NCI-H1436 (cell line): ENCODE data around the gene TMEM132A.

Experiments
- DNase-seq: peaks from one replicate; lab custom pipeline; 2025; lab: John Stamatoyannopoulos, UW

Gene TMEM132A

GRCh38 chr11:60921777-60922335 is 2.4 kb upstream of the TMEM132A start:
- no peak for DNase-seq

GRCh38 chr11:60922906-60923305 is 1.4 kb upstream of the TMEM132A start:
- DNase-seq: no peak

- no peak for DNase-seq
Observed at GRCh38 chr11:60923326-60923725, 934 bp upstream of the TMEM132A start.

DNA sequence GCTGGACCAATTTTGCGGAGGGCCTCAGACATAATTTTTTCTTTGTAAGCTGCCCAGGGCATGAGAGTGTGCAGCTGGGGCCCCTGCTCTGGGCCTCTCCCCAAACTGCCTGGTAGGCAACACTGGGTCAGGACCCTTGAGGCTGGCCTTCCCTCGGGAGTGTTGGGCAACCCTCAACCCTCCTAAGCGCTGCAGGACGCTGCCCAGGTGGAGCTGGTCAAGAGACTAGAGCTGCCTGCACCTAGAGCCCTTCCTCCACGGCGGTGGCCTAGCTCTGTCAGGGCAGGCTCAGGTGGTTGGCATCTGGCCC is 505 bp upstream of the TMEM132A start:
- no peak for DNase-seq

- DNase-seq: no peak
Observed at GRCh38 chr11:60924906-60925853, 920 bp downstream of the TMEM132A start.

DNA sequence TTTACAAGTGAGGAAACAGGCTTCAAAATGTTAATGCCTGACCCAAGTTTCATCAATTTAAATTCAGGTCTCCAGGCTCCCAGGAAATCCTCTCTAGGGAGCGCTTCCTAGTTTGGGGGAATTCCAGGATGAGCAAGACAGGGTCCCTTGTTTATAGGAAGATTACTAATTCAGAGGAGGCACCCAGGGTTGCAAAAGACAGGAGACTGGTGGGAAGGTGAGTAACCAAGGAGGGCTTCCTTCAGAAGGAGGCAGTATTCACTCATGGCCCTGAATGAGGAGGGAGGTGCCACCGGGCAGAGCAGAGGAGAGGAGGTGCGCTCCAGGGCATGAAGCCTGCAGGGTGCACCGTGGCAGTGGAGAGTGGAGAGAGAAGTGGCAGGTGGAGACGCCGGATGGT is 1.6 kb downstream of the TMEM132A start:
- no peak for DNase-seq

DNA sequence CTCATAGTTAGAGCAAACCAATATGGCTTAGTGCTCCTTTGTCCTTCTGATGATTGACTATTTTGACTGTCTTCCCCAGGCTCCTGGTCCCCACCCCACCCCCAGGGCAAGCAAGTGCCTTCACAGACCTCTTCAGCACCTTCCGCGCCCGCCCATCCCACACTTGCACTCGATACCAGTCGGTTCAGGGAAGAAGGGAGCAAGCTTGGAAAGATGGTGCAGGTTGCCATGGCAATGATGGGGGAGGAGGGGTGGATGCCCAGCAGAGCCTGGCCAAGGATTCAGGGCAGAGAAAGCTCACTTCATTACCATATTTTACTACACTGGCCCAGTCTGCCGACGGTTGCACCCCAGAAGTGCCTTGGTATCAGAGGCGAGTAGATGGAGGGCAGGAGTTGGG is 2.2 kb downstream of the TMEM132A start:
- no peak for DNase-seq

GRCh38 chr11:60927061-60927592 is 2.9 kb downstream of the TMEM132A start:
- DNase-seq: no peak

DNA sequence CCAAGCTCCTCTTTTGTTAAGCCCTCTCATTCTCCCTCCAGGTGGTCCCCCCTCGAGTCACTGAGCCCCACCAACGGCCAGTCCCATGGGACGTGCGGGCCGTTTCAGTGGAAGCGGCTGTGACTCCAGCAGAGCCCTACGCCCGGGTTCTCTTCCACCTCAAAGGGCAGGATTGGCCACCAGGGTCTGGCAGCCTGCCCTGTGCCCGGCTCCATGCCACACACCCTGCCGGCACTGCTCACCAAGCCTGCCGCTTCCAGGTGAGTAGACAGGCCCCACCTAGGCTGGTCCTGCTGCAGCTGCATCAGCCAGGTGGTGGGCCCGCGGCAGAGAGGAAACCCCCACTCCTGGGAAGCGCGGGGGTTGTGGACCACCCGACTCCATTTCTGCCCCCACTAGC is 3.3 kb downstream of the TMEM132A start:
- DNase-seq: no peak

- DNase-seq: no peak
Observed at GRCh38 chr11:60928563-60929001, 4.3 kb downstream of the TMEM132A start.

DNA sequence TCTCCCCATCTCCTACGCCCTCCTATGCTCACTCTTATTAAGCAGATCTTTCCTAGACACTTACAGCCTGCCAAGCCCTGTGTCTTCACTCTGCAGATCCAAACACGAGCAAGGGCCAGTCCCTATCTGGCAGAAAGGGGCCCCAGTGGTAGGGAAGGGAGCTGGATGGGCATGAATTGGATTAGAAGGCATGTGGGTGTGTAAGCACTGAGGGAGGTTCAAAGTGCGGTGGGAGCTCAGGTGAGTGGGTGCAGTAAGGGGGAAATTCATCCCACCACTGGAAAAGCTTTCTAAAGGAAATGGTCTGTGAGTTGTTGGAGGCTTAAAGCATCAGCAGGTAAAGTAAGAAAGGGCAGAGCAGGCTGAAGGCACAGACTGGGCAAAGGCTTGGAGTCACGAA is 5.5 kb downstream of the TMEM132A start:
- DNase-seq: no peak

- no peak for DNase-seq
Observed at GRCh38 chr11:60930394-60930793, 6.1 kb downstream of the TMEM132A start.

DNA sequence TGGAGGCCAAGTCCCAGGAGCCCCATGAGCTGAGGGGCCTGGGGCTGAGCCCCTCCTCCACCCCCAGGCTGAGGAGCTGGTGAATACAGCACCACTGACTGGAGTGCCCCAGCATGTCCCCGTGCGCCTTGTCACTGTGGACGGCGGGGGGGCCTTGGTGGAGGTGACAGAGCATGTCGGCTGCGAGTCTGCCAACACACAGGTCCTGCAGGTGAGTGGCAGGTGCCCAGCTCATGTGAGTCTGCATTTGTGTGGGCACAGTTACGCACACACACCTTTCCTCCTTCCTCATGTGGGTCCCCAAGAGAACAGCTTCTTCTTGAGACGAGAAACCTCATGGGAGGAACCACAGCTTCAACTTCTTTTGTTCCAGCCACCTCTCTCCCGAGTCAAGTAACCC is 7.7 kb downstream of the TMEM132A start:
- no peak for DNase-seq

- DNase-seq: no peak
Observed at GRCh38 chr11:60932605-60933356, 8.5 kb downstream of the TMEM132A start.

DNA sequence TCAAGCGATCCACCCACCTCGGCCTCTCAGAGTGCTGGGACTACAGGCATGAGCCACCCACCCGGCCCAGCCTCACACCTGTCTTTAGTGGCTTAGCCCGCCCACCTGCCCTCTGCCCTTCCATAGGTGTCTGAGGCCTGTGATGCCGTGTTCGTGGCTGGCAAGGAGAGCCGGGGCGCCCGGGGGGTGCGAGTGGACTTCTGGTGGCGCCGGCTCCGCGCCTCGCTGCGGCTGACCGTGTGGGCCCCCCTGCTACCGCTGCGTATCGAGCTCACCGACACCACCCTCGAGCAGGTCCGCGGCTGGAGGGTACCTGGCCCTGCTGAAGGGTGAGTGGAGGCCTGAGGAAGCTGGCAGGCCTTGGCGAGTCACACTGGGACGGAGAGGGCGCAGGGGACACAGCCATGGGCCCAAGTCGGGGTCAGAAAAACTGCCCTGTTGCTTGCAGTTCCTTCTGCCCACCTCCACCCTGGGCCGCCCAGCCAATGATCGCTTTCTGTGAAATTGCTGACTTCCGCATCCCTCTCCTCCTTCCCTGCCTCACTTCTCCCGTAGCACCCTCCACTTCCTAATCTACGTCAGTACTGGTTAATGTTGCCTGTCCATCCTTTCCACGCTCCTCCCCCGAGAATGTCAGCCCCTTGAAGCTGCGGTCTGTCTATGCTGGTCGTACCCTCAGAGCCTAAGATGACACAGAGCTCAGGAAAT is 9.3 kb downstream of the TMEM132A start:
- no peak for DNase-seq

DNA sequence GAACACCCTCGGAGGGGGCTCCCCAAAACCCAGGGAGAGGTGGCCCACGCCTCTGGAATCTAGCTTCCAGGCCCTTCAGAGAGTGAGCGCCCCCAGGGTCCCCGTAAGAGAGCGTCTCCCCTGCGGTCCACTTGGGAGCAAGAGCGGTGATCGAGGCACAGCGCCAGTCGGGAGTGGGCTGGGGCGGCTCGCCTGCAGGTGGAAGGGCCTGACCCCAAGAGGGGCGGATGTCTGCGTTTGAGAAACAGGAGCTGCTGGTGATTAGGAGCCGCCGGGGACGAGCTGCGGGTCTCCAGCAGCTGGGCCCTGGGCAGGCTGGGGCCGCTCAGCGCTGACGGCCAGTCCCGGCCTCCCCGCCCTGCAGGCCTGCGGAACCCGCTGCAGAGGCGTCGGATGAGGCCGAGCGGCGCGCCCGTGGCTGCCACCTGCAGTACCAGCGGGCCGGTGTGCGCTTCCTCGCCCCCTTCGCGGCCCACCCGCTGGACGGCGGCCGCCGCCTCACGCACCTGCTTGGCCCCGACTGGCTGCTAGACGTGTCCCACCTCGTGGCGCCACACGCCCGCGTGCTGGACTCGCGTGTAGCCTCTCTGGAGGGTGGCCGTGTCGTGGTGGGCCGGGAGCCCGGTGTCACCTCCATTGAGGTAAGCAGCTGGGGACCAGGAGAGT is 10.0 kb downstream of the TMEM132A start:
- no peak for DNase-seq

GRCh38 chr11:60934790-60935605 is 10.7 kb downstream of the TMEM132A start:
- DNase-seq: no peak

DNA sequence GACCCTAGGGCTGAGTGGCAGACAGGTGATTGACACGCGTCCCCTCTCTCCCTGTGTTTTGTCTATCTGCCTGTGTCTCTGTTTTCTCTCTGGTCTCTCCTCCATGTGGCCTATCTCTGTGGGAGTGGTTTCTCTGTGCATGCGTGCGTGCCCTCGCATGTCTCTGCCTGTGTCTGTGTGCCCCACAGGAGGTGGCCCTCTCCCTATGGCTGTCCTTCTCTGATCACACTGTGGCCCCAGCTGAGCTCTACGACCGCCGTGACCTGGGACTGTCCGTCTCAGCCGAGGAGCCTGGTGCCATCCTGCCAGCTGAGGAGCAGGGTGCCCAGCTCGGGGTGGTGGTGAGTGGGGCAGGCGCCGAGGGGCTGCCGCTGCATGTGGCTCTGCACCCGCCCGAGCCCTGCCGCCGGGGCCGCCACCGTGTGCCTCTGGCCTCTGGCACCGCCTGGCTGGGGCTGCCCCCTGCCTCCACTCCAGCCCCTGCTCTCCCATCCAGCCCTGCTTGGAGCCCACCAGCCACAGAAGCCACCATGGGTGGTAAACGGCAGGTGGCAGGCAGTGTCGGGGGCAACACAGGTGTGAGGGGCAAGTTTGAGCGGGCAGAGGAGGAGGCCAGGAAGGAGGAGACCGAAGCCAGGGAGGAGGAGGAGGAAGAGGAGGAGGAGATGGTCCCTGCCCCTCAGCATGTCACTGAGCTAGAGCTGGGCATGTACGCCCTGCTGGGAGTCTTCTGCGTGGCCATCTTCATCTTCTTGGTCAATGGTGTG is 11.6 kb downstream of the TMEM132A start:
- DNase-seq: no peak

- no peak for DNase-seq
Observed at GRCh38 chr11:60936467-60937143, 12.3 kb downstream of the TMEM132A start.
